Measurements from ENCODE around the gene PPFIBP1. TPM values are rescaled to one million over a fixed set of nuclear protein-coding genes. Genes with fewer than 3 reads are reported as not detected.

The PPFIBP1 gene
- total and polyA plus RNA-seq, 2 of the 4 experiments (the other 2 are of a cell fraction), result 30.4 to 72.2 TPM

DNA sequence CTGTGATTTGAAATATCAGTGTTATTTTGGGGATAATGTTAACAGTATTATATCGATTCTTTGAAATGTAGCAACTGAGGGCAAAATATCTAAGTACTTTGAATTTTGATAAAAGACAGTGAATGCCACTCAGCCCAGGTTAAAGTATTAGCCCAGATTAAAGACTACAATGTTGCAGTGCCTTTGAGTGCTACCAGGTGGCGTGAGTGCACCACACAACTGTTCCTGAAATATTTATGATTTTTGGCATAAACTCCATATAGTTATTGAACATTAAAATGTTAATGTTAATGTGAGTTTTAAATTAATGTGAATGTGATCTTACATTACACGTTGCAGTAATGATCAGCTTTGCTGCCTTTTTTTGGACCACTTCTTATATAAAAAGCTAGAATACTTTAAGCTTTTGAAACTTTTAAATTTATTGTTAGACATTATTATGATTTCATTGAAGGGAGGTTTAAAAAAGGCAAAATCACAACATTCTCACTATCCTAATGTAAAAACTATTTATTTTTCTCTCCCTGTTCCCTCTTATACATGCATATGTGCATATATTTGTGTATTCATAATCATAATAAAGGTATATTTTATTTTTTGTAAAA is 209.1 kb downstream of the PPFIBP1 start:
- no peak overlapping the region for H3K27ac ChIP-seq (ENCODE audit: insufficient read depth, low read length)
- no peaks in the 10 kb centered on the region for H4K20me1 ChIP-seq (ENCODE audit: insufficient read depth, low read length)
- no peak overlapping the region for H4K91ac ChIP-seq (ENCODE audit: insufficient read depth, low read depth, low read length)
- no peak overlapping the region for H4K8ac ChIP-seq (ENCODE audit: low read depth in 2 of 2, low read length in 2 of 2)
- no peak overlapping the region for H3K56ac ChIP-seq (ENCODE audit: extremely low read depth, insufficient read depth, low read length)
- dilution Hi-C loops (cut with HindIII; ENCODE audit: low sequenced_read_pairs, unreplicated experiment), result no loop called here
- no peak overlapping the region for H2AK9ac ChIP-seq (replicated peaks; ENCODE audit: low read depth, low read length, poor library complexity)
- H3K36me3 ChIP-seq (ENCODE audit: control insufficient read depth, insufficient read depth, low read length), result peaks cover 17% of the 10 kb centered on the region
- no peaks in the 10 kb centered on the region for H3K4me1 ChIP-seq (ENCODE audit: control insufficient read depth, insufficient read depth, low read length)
- H3K4me2 ChIP-seq (ENCODE audit: low read depth, low read length), result no peak overlapping the region
- WGBS, 2 experiments (ENCODE audit: extremely low coverage in 2 of 2, insufficient read length in 1 of 2), result no CpG with 5 or more reads among the region's 3 CpGs
- TF ChIP-seq RAD21 (IDR thresholded peaks at IDR 0.05; ENCODE audit: low read length) (peak; percentile 96), SMC3 (IDR thresholded peaks at IDR 0.05; ENCODE audit: low read depth, low read length) (peak; percentile 98), POLR2A (IDR thresholded peaks at IDR 0.05; ENCODE audit: low read depth, low read length) (peak; percentile 49; the same call in 1 of the 2 replicates), RCOR1 (IDR thresholded peaks at IDR 0.05; ENCODE audit: insufficient replicate concordance, low read length) (no peak)
- TF ChIP-seq, protein P1, sequence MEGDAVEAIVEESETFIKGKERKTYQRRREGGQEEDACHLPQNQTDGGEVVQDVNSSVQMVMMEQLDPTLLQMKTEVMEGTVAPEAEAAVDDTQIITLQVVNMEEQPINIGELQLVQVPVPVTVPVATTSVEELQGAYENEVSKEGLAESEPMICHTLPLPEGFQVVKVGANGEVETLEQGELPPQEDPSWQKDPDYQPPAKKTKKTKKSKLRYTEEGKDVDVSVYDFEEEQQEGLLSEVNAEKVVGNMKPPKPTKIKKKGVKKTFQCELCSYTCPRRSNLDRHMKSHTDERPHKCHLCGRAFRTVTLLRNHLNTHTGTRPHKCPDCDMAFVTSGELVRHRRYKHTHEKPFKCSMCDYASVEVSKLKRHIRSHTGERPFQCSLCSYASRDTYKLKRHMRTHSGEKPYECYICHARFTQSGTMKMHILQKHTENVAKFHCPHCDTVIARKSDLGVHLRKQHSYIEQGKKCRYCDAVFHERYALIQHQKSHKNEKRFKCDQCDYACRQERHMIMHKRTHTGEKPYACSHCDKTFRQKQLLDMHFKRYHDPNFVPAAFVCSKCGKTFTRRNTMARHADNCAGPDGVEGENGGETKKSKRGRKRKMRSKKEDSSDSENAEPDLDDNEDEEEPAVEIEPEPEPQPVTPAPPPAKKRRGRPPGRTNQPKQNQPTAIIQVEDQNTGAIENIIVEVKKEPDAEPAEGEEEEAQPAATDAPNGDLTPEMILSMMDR (conservative IDR thresholded peaks at IDR 0.05; ENCODE audit: low read depth, low read length), result peak; percentile 95
- H3K4ac ChIP-seq (ENCODE audit: low read depth, low read length), result no peak overlapping the region
- DNase-seq (peak; percentile 52), ATAC-seq (ENCODE audit: low read depth) (peak; percentile 84)
- peaks cover 0 to 11% of the 10 kb centered on the region in 2 experiments; a peak in 3 of 4 replicates for H3K79me1 ChIP-seq (ENCODE audit: low read depth in 1 of 2, low read length in 2 of 2)
- no peak overlapping the region for H3K14ac ChIP-seq (replicated peaks; ENCODE audit: low read depth, low read length)
- intact Hi-C loops (cut with micrococcal nuclease), result loop anchor here (1.0 to 10.0 kb wide), 6 partner anchors 89 to 1262 kb away; no protein-coding TSS in a partner anchor
- no peak overlapping the region for H2AFZ ChIP-seq (replicated peaks; ENCODE audit: low read length, poor library complexity)
- H2BK5ac ChIP-seq (ENCODE audit: low read depth, low read length, poor library complexity, severe bottlenecking), result no peak overlapping the region
- no peak overlapping the region for H2AK5ac ChIP-seq (ENCODE audit: low read depth, low read length)
- no peak overlapping the region for H3K23ac ChIP-seq (ENCODE audit: low read depth, low read length)
- no peaks in the 10 kb centered on the region; the same call in 1 of the 2 replicates for H3K9me1 ChIP-seq (ENCODE audit: insufficient read depth, low read length)
- no TSS peak for BruUV-seq (replicated peaks)
- H3K9ac ChIP-seq (ENCODE audit: low read depth, low read length), result no peak overlapping the region
- no peak overlapping the region for H2BK20ac ChIP-seq (ENCODE audit: low read depth, low read length)
- POLR2A ChIA-PET (ENCODE audit: unreplicated experiment), result no interaction called here
- CTCF ChIA-PET, result interaction anchor here (0.6 to 2.1 kb wide), 9 partner anchors 10 to 1137 kb away, joined by 3 to 11 read pairs (median 4); no protein-coding TSS in a partner anchor
- no peak overlapping the region for H2BK15ac ChIP-seq (ENCODE audit: low read depth, low read length)
- no peaks in the 10 kb centered on the region for H3K9me3 ChIP-seq (ENCODE audit: control insufficient read depth, insufficient read depth, low read length)
- no peak overlapping the region for H4K5ac ChIP-seq (ENCODE audit: low read depth, low read length)
- in situ Hi-C loops (cut with MboI; ENCODE audit: low sequenced_read_pairs), result loop anchor here (5.0 to 25.0 kb wide), 3 partner anchors 214 to 1254 kb away; no protein-coding TSS in a partner anchor
- H3K18ac ChIP-seq (ENCODE audit: low read depth, low read length), result no peak overlapping the region
- no peak overlapping the region for H3K4me3 ChIP-seq (ENCODE audit: insufficient read depth, low read depth, low read length)
- H3K27me3 ChIP-seq (ENCODE audit: control insufficient read depth, insufficient read depth, low read length), result no peaks in the 10 kb centered on the region
- no peak overlapping the region for H2BK120ac ChIP-seq (ENCODE audit: low read depth, low read length)

Data from IMR-90 (cell line).